Measurements from ENCODE around the gene CDK10.

CDK10 gene

DNA sequence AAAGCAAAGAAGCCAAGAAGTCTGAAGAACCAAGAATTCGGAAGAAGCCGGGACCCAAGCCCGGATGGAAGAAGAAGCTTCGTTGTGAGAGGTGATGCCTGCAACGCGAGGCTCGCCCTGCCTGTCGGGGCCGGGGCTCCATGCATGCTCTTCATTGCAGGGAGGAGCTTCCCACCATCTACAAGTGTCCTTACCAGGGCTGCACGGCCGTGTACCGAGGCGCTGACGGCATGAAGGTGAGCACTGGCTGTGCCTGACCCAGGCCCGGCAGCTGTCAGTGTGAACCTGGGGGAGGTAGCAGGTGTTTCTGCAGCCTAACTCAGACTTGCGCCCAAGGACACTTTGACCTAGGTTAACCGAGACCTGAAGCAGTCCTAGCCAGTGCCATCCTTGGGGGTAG, 46.8 kb downstream of the CDK10 start:
- Histone ChIP-seq H3K4me3 (replicated peaks; ENCODE audit: insufficient read depth, low read length) (no peak overlapping the region), H3K27me3 (ENCODE audit: insufficient read depth, poor library complexity, severe bottlenecking) (no peaks in the 10 kb centered on the region), H3K27ac (replicated peaks) (no peak overlapping the region)
- no peak for TF ChIP-seq GABPA (IDR thresholded peaks at IDR 0.05; ENCODE audit: low read depth)
- no peak for TF ChIP-seq POLR2AphosphoS5 (IDR thresholded peaks at IDR 0.05; ENCODE audit: low read depth)
- TF ChIP-seq, protein P1, sequence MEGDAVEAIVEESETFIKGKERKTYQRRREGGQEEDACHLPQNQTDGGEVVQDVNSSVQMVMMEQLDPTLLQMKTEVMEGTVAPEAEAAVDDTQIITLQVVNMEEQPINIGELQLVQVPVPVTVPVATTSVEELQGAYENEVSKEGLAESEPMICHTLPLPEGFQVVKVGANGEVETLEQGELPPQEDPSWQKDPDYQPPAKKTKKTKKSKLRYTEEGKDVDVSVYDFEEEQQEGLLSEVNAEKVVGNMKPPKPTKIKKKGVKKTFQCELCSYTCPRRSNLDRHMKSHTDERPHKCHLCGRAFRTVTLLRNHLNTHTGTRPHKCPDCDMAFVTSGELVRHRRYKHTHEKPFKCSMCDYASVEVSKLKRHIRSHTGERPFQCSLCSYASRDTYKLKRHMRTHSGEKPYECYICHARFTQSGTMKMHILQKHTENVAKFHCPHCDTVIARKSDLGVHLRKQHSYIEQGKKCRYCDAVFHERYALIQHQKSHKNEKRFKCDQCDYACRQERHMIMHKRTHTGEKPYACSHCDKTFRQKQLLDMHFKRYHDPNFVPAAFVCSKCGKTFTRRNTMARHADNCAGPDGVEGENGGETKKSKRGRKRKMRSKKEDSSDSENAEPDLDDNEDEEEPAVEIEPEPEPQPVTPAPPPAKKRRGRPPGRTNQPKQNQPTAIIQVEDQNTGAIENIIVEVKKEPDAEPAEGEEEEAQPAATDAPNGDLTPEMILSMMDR (IDR thresholded peaks at IDR 0.05; ENCODE audit: insufficient read depth, low read length) = no peak
- TF ChIP-seq, protein P2, sequence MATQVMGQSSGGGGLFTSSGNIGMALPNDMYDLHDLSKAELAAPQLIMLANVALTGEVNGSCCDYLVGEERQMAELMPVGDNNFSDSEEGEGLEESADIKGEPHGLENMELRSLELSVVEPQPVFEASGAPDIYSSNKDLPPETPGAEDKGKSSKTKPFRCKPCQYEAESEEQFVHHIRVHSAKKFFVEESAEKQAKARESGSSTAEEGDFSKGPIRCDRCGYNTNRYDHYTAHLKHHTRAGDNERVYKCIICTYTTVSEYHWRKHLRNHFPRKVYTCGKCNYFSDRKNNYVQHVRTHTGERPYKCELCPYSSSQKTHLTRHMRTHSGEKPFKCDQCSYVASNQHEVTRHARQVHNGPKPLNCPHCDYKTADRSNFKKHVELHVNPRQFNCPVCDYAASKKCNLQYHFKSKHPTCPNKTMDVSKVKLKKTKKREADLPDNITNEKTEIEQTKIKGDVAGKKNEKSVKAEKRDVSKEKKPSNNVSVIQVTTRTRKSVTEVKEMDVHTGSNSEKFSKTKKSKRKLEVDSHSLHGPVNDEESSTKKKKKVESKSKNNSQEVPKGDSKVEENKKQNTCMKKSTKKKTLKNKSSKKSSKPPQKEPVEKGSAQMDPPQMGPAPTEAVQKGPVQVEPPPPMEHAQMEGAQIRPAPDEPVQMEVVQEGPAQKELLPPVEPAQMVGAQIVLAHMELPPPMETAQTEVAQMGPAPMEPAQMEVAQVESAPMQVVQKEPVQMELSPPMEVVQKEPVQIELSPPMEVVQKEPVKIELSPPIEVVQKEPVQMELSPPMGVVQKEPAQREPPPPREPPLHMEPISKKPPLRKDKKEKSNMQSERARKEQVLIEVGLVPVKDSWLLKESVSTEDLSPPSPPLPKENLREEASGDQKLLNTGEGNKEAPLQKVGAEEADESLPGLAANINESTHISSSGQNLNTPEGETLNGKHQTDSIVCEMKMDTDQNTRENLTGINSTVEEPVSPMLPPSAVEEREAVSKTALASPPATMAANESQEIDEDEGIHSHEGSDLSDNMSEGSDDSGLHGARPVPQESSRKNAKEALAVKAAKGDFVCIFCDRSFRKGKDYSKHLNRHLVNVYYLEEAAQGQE (IDR thresholded peaks at IDR 0.05; ENCODE audit: insufficient replicate concordance, low read depth) = no peak
- no peak for TF ChIP-seq SPI1 (IDR thresholded peaks at IDR 0.05; ENCODE audit: borderline replicate concordance, low read depth)
- no peak for DNase-seq (ENCODE audit: low read depth in 1 of 2, low spot score in 1 of 2)

DNA sequence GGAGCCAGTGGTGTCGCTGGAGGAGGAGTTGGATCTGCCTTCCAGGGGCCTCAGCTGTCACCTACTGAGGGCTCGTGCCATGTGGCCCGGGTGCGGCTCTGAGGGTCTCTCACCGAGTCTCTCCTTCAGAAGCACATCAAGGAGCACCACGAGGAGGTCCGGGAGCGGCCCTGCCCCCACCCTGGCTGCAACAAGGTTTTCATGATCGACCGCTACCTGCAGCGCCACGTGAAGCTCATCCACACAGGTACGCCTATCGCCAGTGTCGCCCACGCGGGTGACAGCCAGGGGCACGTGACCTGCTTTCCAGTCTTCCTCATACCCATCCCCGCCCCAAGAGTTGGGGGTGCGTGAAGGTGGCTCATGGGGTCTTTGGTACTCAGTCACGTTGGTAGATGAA, 47.3 kb downstream of the CDK10 start:
- H3K27ac ChIP-seq (replicated peaks) = no peak overlapping the region
- H3K27me3 ChIP-seq (ENCODE audit: insufficient read depth, poor library complexity, severe bottlenecking) = no peaks in the 10 kb centered on the region
- TF ChIP-seq, protein P1 (IDR thresholded peaks at IDR 0.05; ENCODE audit: insufficient read depth, low read length) = no peak
- TF ChIP-seq GABPA (IDR thresholded peaks at IDR 0.05; ENCODE audit: low read depth) = no peak
- H3K4me3 ChIP-seq (replicated peaks; ENCODE audit: insufficient read depth, low read length) = no peak overlapping the region
- no peak for DNase-seq (ENCODE audit: low read depth in 1 of 2, low spot score in 1 of 2)

DNA sequence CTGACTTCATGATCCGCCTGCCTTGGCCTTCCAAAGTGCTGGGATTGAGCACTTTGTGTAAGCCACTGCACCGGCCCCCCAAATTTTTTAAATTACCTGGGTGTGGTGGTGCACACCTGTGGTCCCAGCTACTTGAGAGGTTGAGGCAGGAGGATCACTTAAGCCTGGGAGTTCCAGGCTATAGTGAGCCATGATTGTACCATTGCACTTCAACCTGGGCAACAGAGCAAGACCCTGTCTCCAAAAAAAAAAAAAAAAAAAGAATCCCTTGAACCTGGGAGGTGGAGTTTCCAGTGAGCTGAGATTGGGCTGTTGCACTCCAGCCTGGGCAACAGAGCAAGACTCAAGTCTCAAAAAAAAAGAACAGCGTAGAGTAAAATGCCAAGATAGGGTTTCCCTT, 50.1 kb downstream of the CDK10 start:
- Histone ChIP-seq H3K27ac (replicated peaks) (no peak overlapping the region), H3K4me3 (replicated peaks; ENCODE audit: insufficient read depth, low read length) (no peak overlapping the region), H3K27me3 (ENCODE audit: insufficient read depth, poor library complexity, severe bottlenecking) (no peaks in the 10 kb centered on the region)
- TF ChIP-seq, protein P1 (IDR thresholded peaks at IDR 0.05; ENCODE audit: insufficient read depth, low read length) = no peak
- TF ChIP-seq GABPA (IDR thresholded peaks at IDR 0.05; ENCODE audit: low read depth) (no peak), POLR2AphosphoS5 (IDR thresholded peaks at IDR 0.05; ENCODE audit: low read depth) (no peak), SPI1 (IDR thresholded peaks at IDR 0.05; ENCODE audit: borderline replicate concordance, low read depth) (no peak)
- TF ChIP-seq, protein P2 (IDR thresholded peaks at IDR 0.05; ENCODE audit: insufficient replicate concordance, low read depth) = no peak
- no peak for DNase-seq (ENCODE audit: low read depth in 1 of 2, low spot score in 1 of 2)

DNA sequence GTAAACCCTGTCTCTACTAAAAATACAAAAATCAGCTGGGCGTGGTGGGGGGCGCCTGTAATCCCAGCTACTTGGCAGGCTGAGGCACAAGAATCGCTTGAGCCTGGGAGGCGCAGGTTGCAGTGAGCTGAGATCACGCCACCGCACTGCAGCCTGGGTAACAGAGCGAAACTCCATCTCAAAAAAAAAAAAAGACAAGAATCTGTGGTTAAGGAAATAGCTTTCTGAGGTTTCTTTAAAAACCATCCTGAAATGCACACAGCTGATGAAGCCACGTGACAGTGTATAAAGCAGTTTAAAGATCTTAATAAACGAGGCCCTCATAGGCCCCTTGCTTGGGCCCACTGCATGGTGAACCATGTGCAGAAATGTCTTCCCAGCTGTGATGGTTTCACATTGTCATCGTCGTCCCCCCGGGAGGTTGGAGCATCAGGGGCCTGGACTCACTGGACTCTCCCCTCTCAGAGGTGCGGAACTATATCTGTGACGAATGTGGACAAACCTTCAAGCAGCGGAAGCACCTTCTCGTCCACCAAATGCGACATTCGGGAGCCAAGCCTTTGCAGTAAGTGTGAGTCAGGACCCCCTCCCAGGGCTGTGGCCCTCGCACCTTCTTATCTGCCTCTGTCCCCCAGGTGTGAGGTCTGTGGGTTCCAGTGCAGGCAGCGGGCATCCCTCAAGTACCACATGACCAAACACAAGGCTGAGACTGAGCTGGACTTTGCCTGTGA, 51.0 kb downstream of the CDK10 start:
- no peak for DNase-seq (ENCODE audit: low read depth in 1 of 2, low spot score in 1 of 2)

More for the DNA sequence above, 51.0 kb downstream of the CDK10 start:
- H3K4me3 ChIP-seq (replicated peaks; ENCODE audit: insufficient read depth, low read length) = no peak overlapping the region
- no peaks in the 10 kb centered on the region for H3K27me3 ChIP-seq (ENCODE audit: insufficient read depth, poor library complexity, severe bottlenecking)
- TF ChIP-seq, protein P1 (IDR thresholded peaks at IDR 0.05; ENCODE audit: insufficient read depth, low read length) = no peak
- no peak for TF ChIP-seq SPI1 (IDR thresholded peaks at IDR 0.05; ENCODE audit: borderline replicate concordance, low read depth)
- TF ChIP-seq, protein P2 (IDR thresholded peaks at IDR 0.05; ENCODE audit: insufficient replicate concordance, low read depth) = no peak
- TF ChIP-seq POLR2AphosphoS5 (IDR thresholded peaks at IDR 0.05; ENCODE audit: low read depth) = no peak
- no peak for TF ChIP-seq GABPA (IDR thresholded peaks at IDR 0.05; ENCODE audit: low read depth)
- H3K27ac ChIP-seq (replicated peaks) = no peak overlapping the region
